Measurements from ENCODE around the gene CNOT6L. TPM values are rescaled to one million over a fixed set of nuclear protein-coding genes. Genes with fewer than 3 reads are reported as not detected.

Gene CNOT6L
- total and polyA plus RNA-seq, 2 donors (not counting 1 experiment from before 2014, with no cell fraction given), result 11.4 to 12.7 TPM

- DNase-seq (ENCODE audit: low read depth in 2 of 2), result no peak
- no peak overlapping the region for H3K4me2 ChIP-seq (ENCODE audit: extremely low read depth, insufficient read depth, low read length)
- H2AFZ ChIP-seq (ENCODE audit: low read length), result no peak overlapping the region
- H3K4me3 ChIP-seq (replicated peaks in 1 of 4; ENCODE audit: control extremely low read depth in 1 of 4, insufficient read depth in 1 of 4, low read depth in 3 of 4, low read length in 4 of 4), result no peak overlapping the region
- H4K20me1 ChIP-seq (ENCODE audit: control insufficient read depth, extremely low read depth, insufficient read depth, low read length), result no peaks in the 10 kb centered on the region
- no peak overlapping the region for H3K27ac ChIP-seq (ENCODE audit: insufficient read depth, low read length)
- no peaks in the 10 kb centered on the region for H3K36me3 ChIP-seq (ENCODE audit: control insufficient read depth, insufficient read depth, low read length)
- H3K79me2 ChIP-seq (ENCODE audit: control insufficient read depth, insufficient read depth, low read length), result no peaks in the 10 kb centered on the region
- peaks cover 10% of the 10 kb centered on the region for H3K4me1 ChIP-seq (ENCODE audit: control insufficient read depth, extremely low read depth, insufficient read depth, low read length)
- no peak overlapping the region for H3K9ac ChIP-seq (ENCODE audit: insufficient read depth, low read length)
- TF ChIP-seq, protein P1, sequence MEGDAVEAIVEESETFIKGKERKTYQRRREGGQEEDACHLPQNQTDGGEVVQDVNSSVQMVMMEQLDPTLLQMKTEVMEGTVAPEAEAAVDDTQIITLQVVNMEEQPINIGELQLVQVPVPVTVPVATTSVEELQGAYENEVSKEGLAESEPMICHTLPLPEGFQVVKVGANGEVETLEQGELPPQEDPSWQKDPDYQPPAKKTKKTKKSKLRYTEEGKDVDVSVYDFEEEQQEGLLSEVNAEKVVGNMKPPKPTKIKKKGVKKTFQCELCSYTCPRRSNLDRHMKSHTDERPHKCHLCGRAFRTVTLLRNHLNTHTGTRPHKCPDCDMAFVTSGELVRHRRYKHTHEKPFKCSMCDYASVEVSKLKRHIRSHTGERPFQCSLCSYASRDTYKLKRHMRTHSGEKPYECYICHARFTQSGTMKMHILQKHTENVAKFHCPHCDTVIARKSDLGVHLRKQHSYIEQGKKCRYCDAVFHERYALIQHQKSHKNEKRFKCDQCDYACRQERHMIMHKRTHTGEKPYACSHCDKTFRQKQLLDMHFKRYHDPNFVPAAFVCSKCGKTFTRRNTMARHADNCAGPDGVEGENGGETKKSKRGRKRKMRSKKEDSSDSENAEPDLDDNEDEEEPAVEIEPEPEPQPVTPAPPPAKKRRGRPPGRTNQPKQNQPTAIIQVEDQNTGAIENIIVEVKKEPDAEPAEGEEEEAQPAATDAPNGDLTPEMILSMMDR (conservative IDR thresholded peaks at IDR 0.05 in 1 of 2, IDR thresholded peaks at IDR 0.05 in 1 of 2; ENCODE audit: low read depth in 1 of 2, low read length in 2 of 2), result no peak
- TF ChIP-seq EZH2 (IDR thresholded peaks at IDR 0.05; ENCODE audit: low read length, missing control alignments), result no peak
- no peaks in the 10 kb centered on the region for H3K27me3 ChIP-seq (ENCODE audit: control insufficient read depth, insufficient read depth, low read length)
- no peaks in the 10 kb centered on the region for H3K9me3 ChIP-seq (ENCODE audit: control insufficient read depth, insufficient read depth, low read depth, low read length)
Measured at GRCh38 chr4:77692847-77693432, 126.2 kb downstream of the CNOT6L start.

- no peak overlapping the region for H3K9ac ChIP-seq (ENCODE audit: insufficient read depth, low read length)
- H3K36me3 ChIP-seq (ENCODE audit: control insufficient read depth, insufficient read depth, low read length), result no peaks in the 10 kb centered on the region
- no peak overlapping the region for H2AFZ ChIP-seq (ENCODE audit: low read length)
- TF ChIP-seq EZH2 (IDR thresholded peaks at IDR 0.05; ENCODE audit: low read length, missing control alignments), result no peak
- H3K79me2 ChIP-seq (ENCODE audit: control insufficient read depth, insufficient read depth, low read length), result no peaks in the 10 kb centered on the region
- no peaks in the 10 kb centered on the region for H3K9me3 ChIP-seq (ENCODE audit: control insufficient read depth, insufficient read depth, low read depth, low read length)
- H3K27me3 ChIP-seq (ENCODE audit: control insufficient read depth, insufficient read depth, low read length), result no peaks in the 10 kb centered on the region
- no peaks in the 10 kb centered on the region for H3K4me1 ChIP-seq (ENCODE audit: control insufficient read depth, extremely low read depth, insufficient read depth, low read length)
- DNase-seq (ENCODE audit: low read depth in 2 of 2), result no peak
- no peaks in the 10 kb centered on the region for H4K20me1 ChIP-seq (ENCODE audit: control insufficient read depth, extremely low read depth, insufficient read depth, low read length)
- H3K4me3 ChIP-seq (replicated peaks in 1 of 4; ENCODE audit: control extremely low read depth in 1 of 4, insufficient read depth in 1 of 4, low read depth in 3 of 4, low read length in 4 of 4), result no peak overlapping the region
- no peak overlapping the region for H3K4me2 ChIP-seq (ENCODE audit: extremely low read depth, insufficient read depth, low read length)
- no peak overlapping the region for H3K27ac ChIP-seq (ENCODE audit: insufficient read depth, low read length)
Measured at GRCh38 chr4:77681792-77682191, 137.4 kb downstream of the CNOT6L start.

DNA sequence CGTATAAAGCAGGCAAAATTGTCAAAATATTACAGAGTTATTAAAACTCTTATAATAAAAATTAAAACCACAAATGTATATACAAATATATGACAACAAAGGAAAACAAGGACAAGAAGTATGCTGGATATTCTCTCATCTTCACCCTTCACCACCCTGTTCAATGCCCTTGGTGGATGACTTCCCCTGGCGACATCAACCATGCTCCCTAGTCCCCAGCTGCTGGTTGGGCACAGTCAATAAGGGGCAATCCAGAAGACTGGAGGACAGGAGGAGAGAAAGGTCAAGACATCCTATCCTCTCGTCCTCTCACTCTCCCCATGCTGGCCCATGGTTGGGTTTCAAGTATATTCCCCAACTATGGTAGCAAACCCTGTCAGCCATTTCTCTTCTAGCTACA is 142.3 kb downstream of the CNOT6L start:
- no peak overlapping the region for H3K27ac ChIP-seq (ENCODE audit: insufficient read depth, low read length)
- no peak for DNase-seq (ENCODE audit: low read depth in 2 of 2)
- no peaks in the 10 kb centered on the region for H3K9me3 ChIP-seq (ENCODE audit: control insufficient read depth, insufficient read depth, low read depth, low read length)
- no peak overlapping the region for H3K9ac ChIP-seq (ENCODE audit: insufficient read depth, low read length)
- no peaks in the 10 kb centered on the region for H3K36me3 ChIP-seq (ENCODE audit: control insufficient read depth, insufficient read depth, low read length)
- TF ChIP-seq EZH2 (IDR thresholded peaks at IDR 0.05; ENCODE audit: low read length, missing control alignments), result no peak
- TF ChIP-seq, protein P1 (conservative IDR thresholded peaks at IDR 0.05 in 1 of 2, IDR thresholded peaks at IDR 0.05 in 1 of 2; ENCODE audit: low read depth in 1 of 2, low read length in 2 of 2), result no peak
- H3K27me3 ChIP-seq (ENCODE audit: control insufficient read depth, insufficient read depth, low read length), result no peaks in the 10 kb centered on the region
- H2AFZ ChIP-seq (ENCODE audit: low read length), result no peak overlapping the region
- no peaks in the 10 kb centered on the region for H4K20me1 ChIP-seq (ENCODE audit: control insufficient read depth, extremely low read depth, insufficient read depth, low read length)
- H3K4me2 ChIP-seq (ENCODE audit: extremely low read depth, insufficient read depth, low read length), result no peak overlapping the region
- H3K79me2 ChIP-seq (ENCODE audit: control insufficient read depth, insufficient read depth, low read length), result no peaks in the 10 kb centered on the region
- H3K4me1 ChIP-seq (ENCODE audit: control insufficient read depth, extremely low read depth, insufficient read depth, low read length), result no peaks in the 10 kb centered on the region
- H3K4me3 ChIP-seq (replicated peaks in 1 of 4; ENCODE audit: control extremely low read depth in 1 of 4, insufficient read depth in 1 of 4, low read depth in 3 of 4, low read length in 4 of 4), result no peak overlapping the region
